HEK293 (cell line): ENCODE results near the gene FAM217A.

Source experiments
- CTCF ChIP-seq: fragments of 450-650 bp; formaldehyde crosslinking; IDR thresholded peaks from 2 replicates; pipeline ENCODE4 v1.5.1; 2016; ENCODE audit warnings: missing biosample characterization, missing genetic modification characterization
- ZEB2 ChIP-seq: fragments of 450-650 bp; formaldehyde crosslinking; IDR thresholded peaks from 2 replicates; pipeline ENCODE4 v1.5.1; 2016; ENCODE audit warnings: missing biosample characterization, missing genetic modification characterization
- ZNF146 ChIP-seq: fragments of 450-650 bp; formaldehyde crosslinking; IDR thresholded peaks from 2 replicates; pipeline ENCODE4 v1.5.1; 2016; ENCODE audit warnings: missing biosample characterization, missing genetic modification characterization
- ZNF184 ChIP-seq: fragments of 450-650 bp; IDR thresholded peaks from 2 replicates; pipeline ENCODE4 v1.5.1; 2018; ENCODE audit warnings: missing biosample characterization, mild to moderate bottlenecking, missing genetic modification characterization
- ZNF366 ChIP-seq: fragments of 450-650 bp; formaldehyde crosslinking; conservative IDR thresholded peaks from 2 replicates; pipeline ENCODE4 v1.5.1; 2016; ENCODE audit warnings: missing biosample characterization, missing genetic modification characterization

DNA sequence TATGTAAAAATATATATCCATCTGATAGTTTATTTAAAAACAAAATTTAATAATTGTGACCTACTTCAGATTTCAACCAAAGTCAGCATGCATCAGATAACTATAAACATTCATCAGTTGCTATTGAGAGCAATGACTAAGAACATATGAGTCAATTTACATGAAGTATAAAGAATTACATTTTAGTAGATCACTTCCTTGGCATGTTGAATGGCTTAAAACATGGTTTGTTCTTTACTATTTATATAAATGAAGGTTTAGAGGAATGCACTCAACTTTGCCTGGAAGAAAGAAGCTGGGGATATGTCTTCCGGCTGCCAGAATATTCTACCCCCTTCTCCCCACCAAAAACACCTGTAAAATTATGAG lies 6.4 kb upstream of the FAM217A start:
- TF ChIP-seq CTCF (tag by site-specific recombination) = no peak
- TF ChIP-seq ZNF146 (tag by site-specific recombination) = no peak
- no peak for TF ChIP-seq ZNF184 (tag by site-specific recombination)
- no peak for TF ChIP-seq ZEB2
- no peak for TF ChIP-seq ZNF366 (tag by site-specific recombination)
